Brain microvascular endothelial cell (primary cell): ENCODE measurements around the gene RTRAF.

Experiments
- DNase-seq: peaks from one replicate; pipeline ENCODE4 v3.0.0-alpha.2; 2020
- H3K27ac ChIP-seq: fragments of 250-450 bp; sonication (Bioruptor Pico); 2 replicates; pipeline ENCODE4 v1.5.1; 2020; ENCODE audit warnings: mild to moderate bottlenecking, moderate library complexity
- H3K27me3 ChIP-seq: fragments of 250-450 bp; sonication (Bioruptor Pico); replicated peaks from 2 replicates; pipeline ENCODE4 v1.5.1; 2020; ENCODE audit warnings: mild to moderate bottlenecking
- H3K36me3 ChIP-seq: fragments of 250-450 bp; sonication (Bioruptor Pico); replicated peaks from 2 replicates; pipeline ENCODE4 v1.5.1; 2020; ENCODE audit warnings: mild to moderate bottlenecking
- H3K4me3 ChIP-seq: 2 replicates; pipeline ENCODE4 v1.5.1; 2011; ENCODE audit warnings: low read depth, mild to moderate bottlenecking, control low read depth, low read length, moderate library complexity
- CTCF ChIP-seq: IDR thresholded peaks from 2 replicates; pipeline ENCODE4 v1.5.1; 2011; ENCODE audit warnings: low read depth, mild to moderate bottlenecking, moderate library complexity, low read length, control low read depth, inconsistent platforms; ENCODE audit errors: missing control alignments
- in situ Hi-C: cut with HindIII; loops from 2 replicates; pipeline ENCODE4 v1.10.0; 2017; ENCODE audit warnings: low sequenced_read_pairs, low pct_ligation_motif_present

The RTRAF gene

GRCh38 chr14:52031781-52032180 is 42.4 kb downstream of the RTRAF start:
- Histone ChIP-seq H3K27me3 (no peaks in the 10 kb centered on the region), H3K36me3 (peaks cover 36% of the 10 kb centered on the region), H3K27ac (peak overlapping the region; percentile 66), H3K4me3 (no peak overlapping the region)
- DNase-seq, result peak; percentile 76
- TF ChIP-seq CTCF, result no peak
- in situ Hi-C loops, result no loop called here

GRCh38 chr14:52032204-52032801 is 43.0 kb downstream of the RTRAF start:
- in situ Hi-C loops, result no loop called here
- DNase-seq, result no peak
- peak overlapping the region; percentile 66 for H3K27ac ChIP-seq
- H3K27me3 ChIP-seq, result no peaks in the 10 kb centered on the region
- no peak for TF ChIP-seq CTCF
- no peak overlapping the region for H3K4me3 ChIP-seq
- peaks cover 36% of the 10 kb centered on the region for H3K36me3 ChIP-seq

- TF ChIP-seq CTCF, result no peak
- H3K36me3 ChIP-seq, result peaks cover 37% of the 10 kb centered on the region
- H3K27me3 ChIP-seq, result no peaks in the 10 kb centered on the region
- H3K27ac ChIP-seq, result peak overlapping the region; percentile 73
- H3K4me3 ChIP-seq, result no peak overlapping the region
- in situ Hi-C loops, result no loop called here
- no peak for DNase-seq
Observed at GRCh38 chr14:52033101-52033642, 43.8 kb downstream of the RTRAF start.

- DNase-seq, result no peak
- no peaks in the 10 kb centered on the region for H3K27me3 ChIP-seq
- no peak overlapping the region for H3K4me3 ChIP-seq
- H3K27ac ChIP-seq, result no peak overlapping the region
- peaks cover 61% of the 10 kb centered on the region for H3K36me3 ChIP-seq
- in situ Hi-C loops, result no loop called here
- no peak for TF ChIP-seq CTCF
Observed at GRCh38 chr14:52039124-52039815, 49.9 kb downstream of the RTRAF start.

GRCh38 chr14:52040598-52040997 is 51.3 kb downstream of the RTRAF start:
- Histone ChIP-seq H3K36me3 (peaks cover 52% of the 10 kb centered on the region), H3K27ac (no peak overlapping the region), H3K4me3 (no peak overlapping the region), H3K27me3 (no peaks in the 10 kb centered on the region)
- TF ChIP-seq CTCF, result no peak
- DNase-seq, result no peak
- in situ Hi-C loops, result no loop called here
